ENCODE data around the gene ABTB2.
A peak's percentile ranks its signal among the peaks of the same experiment; 100 is the strongest.
"Not testable (repeated sequence)": the region's sequence is repeated elsewhere in the genome, so short reads cannot be mapped to it uniquely, and the experiment has no call there.

ABTB2 gene

GRCh38 chr11:34260072-34260575 lies 97.7 kb downstream of the ABTB2 start:
- DNase-seq, result no peak

- no peak for DNase-seq
These were observed 98.7 kb downstream of the ABTB2 start for GRCh38 chr11:34259087-34259486.

- DNase-seq, result no peak
These were observed 101.2 kb downstream of the ABTB2 start for GRCh38 chr11:34256626-34257025.

DNA sequence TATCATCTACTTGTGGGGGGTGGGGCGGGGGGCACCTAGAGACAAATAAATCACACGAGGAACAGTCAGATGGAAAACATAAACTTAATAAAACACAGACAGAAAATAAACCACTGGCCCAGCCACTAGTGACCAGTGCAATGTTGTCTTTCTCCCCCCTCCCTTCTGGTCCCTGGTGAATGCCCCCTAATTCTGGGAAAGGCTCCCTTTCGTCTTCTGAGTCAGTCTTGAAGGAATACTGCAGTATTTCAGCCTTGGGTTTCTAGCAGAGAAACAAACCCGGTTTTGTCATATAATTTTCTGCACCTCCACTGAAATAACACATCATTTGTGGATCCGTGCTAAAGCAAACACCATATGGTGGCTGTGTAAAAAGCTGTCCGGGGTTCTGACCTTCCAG lies 101.7 kb downstream of the ABTB2 start:
- DNase-seq, result no peak

GRCh38 chr11:34255101-34255500 lies 102.7 kb downstream of the ABTB2 start:
- DNase-seq, result no peak

GRCh38 chr11:34254011-34254410 lies 103.8 kb downstream of the ABTB2 start:
- DNase-seq, result no peak

- no peak for DNase-seq
These were observed 105.2 kb downstream of the ABTB2 start for GRCh38 chr11:34252651-34253050.

DNA sequence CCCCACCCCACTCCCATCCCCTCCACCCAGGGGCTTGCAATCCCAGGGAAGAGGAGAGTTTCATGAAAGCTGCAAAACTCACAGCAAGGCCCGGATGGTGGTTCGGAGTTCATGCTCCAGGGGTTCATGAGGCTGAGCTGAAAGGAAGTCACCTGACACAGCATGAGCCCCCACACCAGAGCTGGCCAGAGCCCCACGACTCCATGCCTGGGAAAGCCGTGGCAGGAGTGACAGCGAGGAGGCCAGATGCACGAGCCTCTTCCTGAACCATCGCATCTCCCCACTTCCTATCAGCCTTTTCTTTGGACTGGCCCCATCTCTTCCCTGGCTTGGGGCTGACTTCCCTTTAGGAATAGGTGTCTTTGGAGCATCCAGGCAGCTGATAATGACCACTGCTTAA lies 105.8 kb downstream of the ABTB2 start:
- no peak for DNase-seq

GRCh38 chr11:34251589-34251980 lies 106.2 kb downstream of the ABTB2 start:
- no peak for DNase-seq

DNA sequence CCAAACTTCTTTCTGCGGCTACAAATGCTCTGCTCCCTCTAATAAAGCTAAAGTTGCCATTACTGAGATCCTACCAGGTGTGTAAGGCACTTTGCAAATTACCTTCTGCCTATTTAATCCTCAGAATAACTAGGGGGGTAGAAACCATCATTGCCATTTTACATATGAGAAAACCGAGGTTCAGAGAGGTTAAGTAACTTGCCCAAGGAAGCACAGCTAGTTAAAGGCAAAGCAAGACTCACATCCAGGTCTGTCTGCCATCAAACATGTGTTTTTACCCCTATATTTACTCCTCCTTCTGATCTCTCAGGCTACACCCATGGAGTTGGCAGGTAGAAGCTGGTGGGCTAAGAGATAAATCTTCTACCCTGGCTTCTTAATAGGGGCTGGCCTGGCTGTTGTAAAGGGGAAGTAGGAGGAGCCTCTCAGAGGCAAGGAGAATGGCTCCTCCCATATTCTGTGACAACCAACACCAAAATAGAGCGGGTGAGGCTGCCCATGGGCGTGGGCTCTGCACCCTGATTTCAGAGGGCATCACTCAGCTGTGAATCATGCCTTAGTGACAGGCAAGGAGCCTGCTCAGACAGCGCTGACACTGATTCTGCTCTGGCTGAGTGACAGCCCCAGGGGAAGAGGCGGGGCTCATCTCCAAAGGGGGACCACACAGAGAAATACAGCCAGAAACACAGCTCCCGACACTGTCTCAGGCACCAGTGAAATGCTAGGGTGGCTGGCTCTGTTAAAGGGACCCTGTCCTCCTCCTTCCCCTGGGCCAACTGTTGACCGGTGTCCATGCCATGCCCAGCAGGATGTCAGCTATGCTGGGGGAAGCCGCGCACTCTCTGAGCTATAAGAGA lies 106.8 kb downstream of the ABTB2 start:
- peak; percentile 59 for DNase-seq

- DNase-seq, result no peak
These were observed 107.6 kb downstream of the ABTB2 start for GRCh38 chr11:34250211-34250610.

GRCh38 chr11:34249439-34249838 lies 108.4 kb downstream of the ABTB2 start:
- DNase-seq, result no peak

DNA sequence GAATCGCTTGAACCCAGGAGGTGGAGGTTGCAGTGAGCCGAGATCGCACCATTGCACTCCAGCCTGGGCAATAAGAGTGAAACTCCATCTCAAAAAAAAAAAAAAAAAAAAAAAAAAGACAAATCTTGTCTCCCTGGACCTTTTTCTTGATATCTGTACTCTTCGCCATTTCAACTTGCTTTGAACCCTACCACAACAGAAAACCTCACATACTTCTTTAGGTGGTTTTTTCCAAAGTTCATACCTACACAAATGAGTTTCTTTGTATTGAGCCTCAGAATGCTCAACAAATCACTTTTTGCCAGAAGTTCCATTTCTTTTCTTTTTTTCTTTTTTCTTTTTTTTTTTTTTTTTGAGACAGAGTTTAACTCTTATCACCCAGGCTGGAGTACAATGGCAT lies 111.3 kb downstream of the ABTB2 start:
- not testable (repeated sequence) for DNase-seq

DNA sequence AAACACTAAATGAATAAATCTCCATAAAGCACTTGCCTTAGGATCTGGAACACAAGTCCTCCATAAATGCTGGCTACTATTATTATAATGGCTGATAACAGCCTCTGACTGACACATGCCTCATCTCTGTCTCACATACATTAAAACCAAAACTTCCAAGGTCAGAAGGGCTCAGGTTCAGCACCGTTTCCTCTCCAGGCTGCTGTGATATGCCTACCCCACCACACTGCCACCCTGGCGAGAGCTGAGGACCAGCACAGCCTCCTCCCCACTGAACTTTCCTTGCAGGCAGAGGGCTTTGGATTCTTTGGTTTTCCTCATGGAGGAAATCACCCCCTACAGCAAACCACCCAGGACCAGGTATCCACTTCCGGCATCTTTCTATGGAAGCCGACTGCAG lies 112.8 kb downstream of the ABTB2 start:
- DNase-seq, result no peak

- DNase-seq, result peak; percentile 78
These were observed 114.0 kb downstream of the ABTB2 start for GRCh38 chr11:34243600-34244464.

GRCh38 chr11:34242037-34242625 lies 115.7 kb downstream of the ABTB2 start:
- DNase-seq, result no peak

DNA sequence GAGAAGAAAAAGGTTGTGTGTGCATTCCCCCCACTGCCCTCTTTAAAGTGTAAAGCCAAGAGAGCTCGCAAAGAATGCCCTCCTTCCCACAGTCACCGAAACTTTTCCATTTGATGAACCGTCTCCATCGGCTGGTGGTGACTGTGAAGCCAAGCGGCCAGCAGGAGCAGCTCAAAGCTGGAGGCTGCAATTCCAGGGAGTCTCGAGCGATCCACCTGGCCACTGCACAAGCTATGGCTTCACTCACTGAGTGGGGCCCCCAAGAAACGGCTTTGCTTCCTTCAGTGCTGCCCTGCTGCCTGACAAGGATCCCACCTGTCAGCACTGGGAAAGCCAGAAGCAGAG lies 117.7 kb downstream of the ABTB2 start:
- DNase-seq, result no peak

DNA sequence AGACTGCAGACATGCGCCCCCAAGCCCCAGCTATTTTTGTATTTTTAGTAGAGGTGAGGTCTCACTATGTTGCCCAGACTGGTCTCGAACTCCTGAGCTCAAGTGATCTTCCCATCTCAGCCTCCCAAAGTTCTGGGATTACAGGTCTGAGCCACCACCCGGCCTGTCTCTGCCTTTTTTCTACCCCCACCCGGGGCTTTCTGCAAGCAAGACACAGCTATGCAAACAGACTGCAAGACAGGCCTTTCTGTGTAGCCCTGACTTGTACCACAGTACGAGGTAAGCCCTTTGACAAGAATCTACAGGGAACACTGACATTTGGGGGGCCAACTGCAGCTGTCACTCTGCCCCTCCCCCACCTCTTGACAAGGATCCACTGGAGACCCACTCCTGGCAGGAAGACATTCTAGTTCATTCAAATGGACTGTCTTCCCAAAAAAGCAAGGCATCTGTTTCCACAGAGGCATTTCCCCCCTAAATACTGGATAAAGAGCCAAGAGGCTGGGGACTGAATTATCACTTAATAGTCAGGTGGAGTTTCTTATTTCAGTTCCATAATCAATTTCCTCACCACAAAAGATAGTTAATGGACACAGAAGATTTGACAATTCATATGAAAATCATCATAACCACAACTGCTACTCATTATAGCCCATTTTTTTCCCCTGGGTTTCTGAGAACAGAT lies 118.2 kb downstream of the ABTB2 start:
- DNase-seq, result no peak

DNA sequence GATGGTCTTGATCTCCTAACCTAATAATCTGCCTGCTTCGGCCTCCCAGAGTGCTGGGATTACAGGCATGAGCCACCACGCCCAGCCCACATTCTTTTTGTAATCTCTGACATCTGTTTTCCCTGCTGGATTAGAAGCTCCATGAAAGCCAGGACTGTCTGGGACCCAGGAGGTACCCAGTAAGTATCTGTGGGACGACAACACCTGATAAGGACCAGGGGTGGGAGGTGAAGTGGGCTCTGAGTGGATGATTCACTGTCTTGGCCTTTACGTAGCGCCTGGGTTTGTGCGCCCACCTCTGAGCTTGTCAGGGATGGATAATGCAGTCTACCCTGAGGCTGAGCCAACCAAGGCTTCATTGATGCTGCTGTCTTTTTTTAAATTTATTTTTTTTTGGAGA lies 118.8 kb downstream of the ABTB2 start:
- DNase-seq, result no peak

GRCh38 chr11:34238533-34238932 lies 119.3 kb downstream of the ABTB2 start:
- DNase-seq, result no peak

DNA sequence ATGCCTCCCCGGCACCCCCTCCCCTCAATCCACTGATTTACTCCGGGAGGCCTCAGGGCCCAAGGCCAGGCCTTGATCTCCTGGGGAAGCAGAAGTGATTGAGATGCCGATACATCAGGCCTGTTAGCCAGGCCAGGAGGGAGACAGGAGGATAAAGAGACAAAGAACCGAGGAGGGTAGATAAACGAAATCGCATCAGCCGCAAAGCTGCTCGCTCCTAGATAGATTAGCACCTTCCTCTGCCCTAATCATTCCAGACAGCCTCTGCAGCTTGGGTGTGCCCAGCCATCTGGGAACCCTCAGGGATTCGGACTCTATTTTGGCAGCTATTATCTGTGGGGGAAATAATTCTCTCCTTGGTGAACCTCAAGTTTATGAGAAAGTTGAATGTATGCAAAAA lies 121.2 kb downstream of the ABTB2 start:
- no peak for DNase-seq

DNA sequence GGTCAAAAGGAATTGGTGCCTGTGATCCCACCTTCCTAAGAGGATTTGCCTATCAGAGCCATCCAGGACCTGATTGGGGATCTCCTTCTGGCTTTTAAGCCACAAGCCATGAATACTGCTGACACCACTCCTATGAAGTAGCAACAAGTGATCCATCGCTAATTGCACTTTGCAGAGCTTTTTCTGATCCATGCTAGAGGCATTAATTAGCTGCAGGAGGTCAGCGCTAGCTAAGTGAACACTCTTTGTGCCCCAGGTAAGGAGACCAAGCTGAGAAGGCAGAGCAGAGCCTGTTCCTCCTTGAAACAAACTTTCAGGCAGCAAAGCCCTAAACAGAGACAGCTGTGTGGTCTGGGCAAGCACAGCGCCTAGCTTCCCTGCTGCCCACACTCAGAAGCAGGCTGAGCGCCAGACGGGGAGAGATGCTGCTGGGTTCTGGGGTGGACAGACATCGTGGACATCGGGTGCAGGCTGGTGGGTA lies 122.2 kb downstream of the ABTB2 start:
- DNase-seq, result no peak

DNA sequence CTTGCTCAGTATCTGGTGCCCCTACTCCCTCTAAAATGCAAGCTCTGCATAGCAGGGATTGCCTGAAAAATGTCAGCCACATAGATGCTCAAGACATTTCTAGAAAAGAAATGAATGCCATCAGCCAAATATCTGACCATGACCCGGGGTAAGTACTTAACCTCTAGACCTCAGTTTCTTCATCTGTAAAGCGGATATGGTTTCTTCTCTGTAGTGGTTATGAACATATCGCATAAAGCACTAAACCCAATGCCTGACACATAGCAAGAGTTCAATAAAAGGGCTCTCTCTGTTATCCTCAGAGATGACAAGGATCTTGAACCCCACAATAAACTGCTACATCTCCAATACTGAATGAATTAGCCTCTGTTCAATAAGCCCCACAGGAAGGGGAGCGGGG lies 122.6 kb downstream of the ABTB2 start:
- DNase-seq, result no peak
